GM10266 (cell line): ENCODE measurements around the gene NR6A1.

Experiments
- DNase-seq: peaks from one replicate; pipeline ENCODE4 v3.0.0; 2012; ENCODE audit errors: extremely low spot score
- TF ChIP-seq, protein P1 (sequence below): IDR thresholded peaks from 2 replicates; pipeline ENCODE4 v1.5.1; 2012; ENCODE audit warnings: mild to moderate bottlenecking, low read depth; ENCODE audit not compliant: control insufficient read depth, insufficient read depth; ENCODE audit errors: missing control alignments

Gene NR6A1

GRCh38 chr9:124657516-124657915, 113.6 kb downstream of the NR6A1 start:
- TF ChIP-seq, protein P1, sequence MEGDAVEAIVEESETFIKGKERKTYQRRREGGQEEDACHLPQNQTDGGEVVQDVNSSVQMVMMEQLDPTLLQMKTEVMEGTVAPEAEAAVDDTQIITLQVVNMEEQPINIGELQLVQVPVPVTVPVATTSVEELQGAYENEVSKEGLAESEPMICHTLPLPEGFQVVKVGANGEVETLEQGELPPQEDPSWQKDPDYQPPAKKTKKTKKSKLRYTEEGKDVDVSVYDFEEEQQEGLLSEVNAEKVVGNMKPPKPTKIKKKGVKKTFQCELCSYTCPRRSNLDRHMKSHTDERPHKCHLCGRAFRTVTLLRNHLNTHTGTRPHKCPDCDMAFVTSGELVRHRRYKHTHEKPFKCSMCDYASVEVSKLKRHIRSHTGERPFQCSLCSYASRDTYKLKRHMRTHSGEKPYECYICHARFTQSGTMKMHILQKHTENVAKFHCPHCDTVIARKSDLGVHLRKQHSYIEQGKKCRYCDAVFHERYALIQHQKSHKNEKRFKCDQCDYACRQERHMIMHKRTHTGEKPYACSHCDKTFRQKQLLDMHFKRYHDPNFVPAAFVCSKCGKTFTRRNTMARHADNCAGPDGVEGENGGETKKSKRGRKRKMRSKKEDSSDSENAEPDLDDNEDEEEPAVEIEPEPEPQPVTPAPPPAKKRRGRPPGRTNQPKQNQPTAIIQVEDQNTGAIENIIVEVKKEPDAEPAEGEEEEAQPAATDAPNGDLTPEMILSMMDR = no peak
- DNase-seq = no peak

DNA sequence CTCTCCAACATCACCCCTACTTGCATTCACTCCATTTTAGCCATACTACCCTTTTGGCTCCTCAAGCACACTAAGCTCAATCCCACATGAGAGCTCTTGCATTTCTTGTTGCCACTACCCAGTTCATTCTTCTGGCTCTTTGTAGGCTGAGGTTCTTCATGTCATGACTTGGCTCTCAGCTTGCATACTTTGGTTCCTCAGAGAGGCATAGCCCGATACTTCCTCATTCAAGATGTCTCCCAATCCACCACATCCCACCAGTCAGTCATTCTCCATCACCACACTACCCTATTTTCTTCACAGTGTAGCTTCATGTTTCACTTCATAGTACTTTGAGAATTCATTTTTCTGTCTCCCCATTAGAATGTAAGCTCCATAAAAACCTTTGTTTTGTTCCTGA, 116.7 kb downstream of the NR6A1 start:
- no peak for DNase-seq
- TF ChIP-seq, protein P1 = no peak

DNA sequence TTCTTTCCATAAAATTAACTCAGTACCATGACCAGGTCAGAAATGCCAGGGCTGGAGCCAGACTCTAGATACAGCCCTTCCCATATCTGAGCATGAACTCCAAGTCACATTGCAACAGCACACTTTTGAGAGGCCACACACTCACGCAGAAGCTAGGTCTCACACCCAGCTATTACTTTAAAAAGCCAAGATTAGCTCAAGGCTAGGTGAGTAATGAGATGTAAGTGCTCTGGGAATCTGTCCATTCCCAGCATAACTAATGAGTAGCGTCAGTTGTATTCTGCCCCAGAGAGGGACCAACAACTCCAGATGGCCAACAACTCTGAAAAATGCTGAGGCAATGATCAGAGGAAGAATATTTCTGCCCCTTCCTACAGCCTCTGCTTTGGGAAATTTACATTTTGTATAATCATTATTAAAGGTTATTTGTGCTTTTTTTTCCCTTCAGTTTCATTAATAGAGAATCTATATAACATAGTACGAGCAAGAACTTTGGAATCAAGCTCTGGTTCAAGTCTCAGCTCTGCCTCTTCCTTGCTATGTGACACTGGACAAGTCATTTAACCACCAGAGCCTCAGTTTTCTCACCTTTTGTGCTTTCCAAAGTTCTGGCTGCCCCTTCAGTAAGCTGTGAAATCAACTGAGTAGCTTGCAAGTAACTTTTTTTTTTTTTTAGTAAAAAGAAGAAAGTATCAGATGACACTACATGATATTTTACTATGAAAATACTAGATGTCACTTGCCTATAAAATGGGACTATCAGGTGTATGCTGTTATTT, 118.3 kb downstream of the NR6A1 start:
- DNase-seq = no peak
- TF ChIP-seq, protein P1 = no peak

GRCh38 chr9:124652203-124652602, 118.9 kb downstream of the NR6A1 start:
- TF ChIP-seq, protein P1 = no peak
- no peak for DNase-seq

DNA sequence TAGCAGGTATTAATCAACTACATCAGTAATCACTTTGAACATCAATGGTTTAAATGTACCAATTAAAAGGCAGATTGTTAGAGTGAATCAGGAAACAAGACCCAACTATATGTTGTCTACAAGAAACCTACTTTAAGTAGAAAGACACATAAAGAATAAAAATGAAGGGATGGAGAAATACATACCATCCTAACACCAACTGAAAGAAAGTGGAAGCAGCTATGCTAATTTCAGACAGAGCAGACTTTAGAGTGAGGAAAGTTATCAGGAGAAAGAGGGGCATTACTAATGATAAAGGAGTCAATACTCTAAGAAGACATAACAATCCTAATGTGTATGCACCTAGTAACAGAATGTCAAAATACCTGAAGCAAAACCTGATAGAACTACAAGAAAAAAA, 125.8 kb downstream of the NR6A1 start:
- TF ChIP-seq, protein P1 = no peak
- DNase-seq = no peak

GRCh38 chr9:124639637-124640036, 131.5 kb downstream of the NR6A1 start:
- TF ChIP-seq, protein P1 = no peak
- DNase-seq = no peak

- TF ChIP-seq, protein P1 = no peak
- no peak for DNase-seq
These were observed 135.8 kb downstream of the NR6A1 start for GRCh38 chr9:124635285-124635684.
